Calu3 (cell line): ENCODE measurements around the gene FKBP11. TPM values are rescaled to one million over a fixed set of nuclear protein-coding genes. Genes with fewer than 3 reads are reported as not detected.

Source experiments
- BruUV-seq: library from RNA; stranded (reverse); fragments of 400-500 nt; replicated peaks from 2 replicates; lab custom pipeline; 2021; lab: Mats Ljungman, UMichigan
- CTCF ChIA-PET: fragments of 300-600 bp; sonication (Branson Sonifier 250); formaldehyde crosslinking; loops from one replicate; lab custom pipeline; 2022; ENCODE audit warnings: antibody characterized with exemption; lab: Charles Lee
- DNase-seq: peaks from one replicate; pipeline ENCODE4 v3.0.0; 2022
- H3K27ac Mint-ChIP-seq: one replicate; pipeline ENCODE4 v1.8.0; 2022; ENCODE audit warnings: mixed read lengths; ENCODE audit not compliant: unreplicated experiment
- H3K27me3 Mint-ChIP-seq: one replicate; pipeline ENCODE4 v1.8.0; 2022; ENCODE audit warnings: mixed read lengths; ENCODE audit not compliant: unreplicated experiment
- H3K36me3 Mint-ChIP-seq: one replicate; pipeline ENCODE4 v1.8.0; 2022; ENCODE audit warnings: mild to moderate bottlenecking, moderate library complexity, mixed read lengths; ENCODE audit not compliant: insufficient read depth, unreplicated experiment
- H3K4me1 Mint-ChIP-seq: one replicate; pipeline ENCODE4 v1.8.0; 2022; ENCODE audit warnings: mild to moderate bottlenecking, low read depth, mixed read lengths; ENCODE audit not compliant: unreplicated experiment
- H3K4me3 Mint-ChIP-seq: one replicate; pipeline ENCODE4 v1.8.0; 2022; ENCODE audit warnings: mild to moderate bottlenecking, low read depth, moderate library complexity, mixed read lengths; ENCODE audit not compliant: unreplicated experiment
- H3K9me3 Mint-ChIP-seq: one replicate; pipeline ENCODE4 v1.8.0; 2022; ENCODE audit warnings: low read depth, mixed read lengths; ENCODE audit not compliant: unreplicated experiment
- intact Hi-C: fragments of 100-400 bp; cut with micrococcal nuclease; formaldehyde crosslinking; loops from one replicate; pipeline ENCODE4 v1.10.0; 2022; ENCODE audit not compliant: unreplicated experiment
- total RNA-seq: library from RNA; stranded (reverse); gene quantifications from 2 replicates; pipeline ENCODE4 v1.2.3, GENCODE V29; 2022
- TF ChIP-seq, protein P1 (sequence below): fragments of 200-600 bp; IDR thresholded peaks from one replicate; pipeline ENCODE4 v1.8.0; 2022; ENCODE audit warnings: antibody characterized with exemption; ENCODE audit not compliant: unreplicated experiment

The FKBP11 gene
- total RNA-seq, 1 experiment from 2014 or later, result 21.4 TPM

DNA sequence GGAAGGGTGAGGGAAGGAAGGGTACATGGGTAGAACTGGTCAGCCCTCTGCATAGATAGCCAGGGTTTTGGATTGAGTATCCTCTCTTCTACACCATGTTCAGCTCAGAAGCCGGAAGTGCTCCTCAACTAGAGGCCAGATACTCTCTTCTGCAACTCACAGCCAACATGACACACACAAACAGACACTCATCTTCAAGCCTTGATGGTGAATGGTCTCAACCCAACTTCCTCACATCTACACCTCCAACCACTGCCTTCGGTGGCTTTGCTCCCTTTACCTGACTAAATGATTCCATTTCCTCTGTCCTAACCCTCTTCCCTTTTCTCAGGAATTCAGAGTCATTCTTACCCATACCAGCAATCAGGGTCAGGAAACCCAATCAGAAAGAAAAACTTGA lies 7.6 kb upstream of the FKBP11 start:
- no TSS peak for BruUV-seq
- Mint-ChIP-seq H3K9me3 (no peaks in the 10 kb centered on the region), H3K36me3 (peaks cover 50% of the 10 kb centered on the region), H3K27ac (no peak overlapping the region), H3K27me3 (no peaks in the 10 kb centered on the region), H3K4me3 (no peak overlapping the region), H3K4me1 (no peaks in the 10 kb centered on the region)
- TF ChIP-seq, protein P1, sequence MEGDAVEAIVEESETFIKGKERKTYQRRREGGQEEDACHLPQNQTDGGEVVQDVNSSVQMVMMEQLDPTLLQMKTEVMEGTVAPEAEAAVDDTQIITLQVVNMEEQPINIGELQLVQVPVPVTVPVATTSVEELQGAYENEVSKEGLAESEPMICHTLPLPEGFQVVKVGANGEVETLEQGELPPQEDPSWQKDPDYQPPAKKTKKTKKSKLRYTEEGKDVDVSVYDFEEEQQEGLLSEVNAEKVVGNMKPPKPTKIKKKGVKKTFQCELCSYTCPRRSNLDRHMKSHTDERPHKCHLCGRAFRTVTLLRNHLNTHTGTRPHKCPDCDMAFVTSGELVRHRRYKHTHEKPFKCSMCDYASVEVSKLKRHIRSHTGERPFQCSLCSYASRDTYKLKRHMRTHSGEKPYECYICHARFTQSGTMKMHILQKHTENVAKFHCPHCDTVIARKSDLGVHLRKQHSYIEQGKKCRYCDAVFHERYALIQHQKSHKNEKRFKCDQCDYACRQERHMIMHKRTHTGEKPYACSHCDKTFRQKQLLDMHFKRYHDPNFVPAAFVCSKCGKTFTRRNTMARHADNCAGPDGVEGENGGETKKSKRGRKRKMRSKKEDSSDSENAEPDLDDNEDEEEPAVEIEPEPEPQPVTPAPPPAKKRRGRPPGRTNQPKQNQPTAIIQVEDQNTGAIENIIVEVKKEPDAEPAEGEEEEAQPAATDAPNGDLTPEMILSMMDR, result no peak
- intact Hi-C loops, result no loop called here
- no peak for DNase-seq
- CTCF ChIA-PET, result interaction anchor here (0.7 kb wide), 1 partner anchor 12 kb away, joined by 7 read pairs; no protein-coding TSS in a partner anchor

DNA sequence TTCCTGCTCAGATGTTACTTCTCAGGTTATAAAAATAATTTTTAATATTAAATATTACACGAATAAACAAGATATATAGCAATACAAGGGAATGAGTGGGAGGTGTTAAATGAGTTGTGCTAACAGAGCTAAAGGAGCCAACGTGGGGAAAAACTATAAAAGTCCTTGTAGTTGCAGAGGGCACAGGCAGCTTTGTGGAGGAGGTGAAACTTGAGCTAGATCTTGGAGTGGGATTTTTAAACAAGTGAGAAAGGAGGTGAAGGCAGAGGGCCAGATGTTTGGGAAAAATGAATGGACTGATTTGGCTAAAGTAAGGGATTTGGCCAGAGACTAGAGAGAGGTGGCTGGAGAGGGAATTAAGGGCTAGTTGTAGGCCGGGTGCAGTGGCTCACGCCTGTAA lies 5.2 kb upstream of the FKBP11 start:
- no TSS peak for BruUV-seq
- Mint-ChIP-seq H3K27ac (no peak overlapping the region), H3K9me3 (no peaks in the 10 kb centered on the region), H3K36me3 (peaks cover 67% of the 10 kb centered on the region), H3K27me3 (no peaks in the 10 kb centered on the region), H3K4me3 (no peak overlapping the region), H3K4me1 (no peaks in the 10 kb centered on the region)
- intact Hi-C loops, result no loop called here
- DNase-seq, result no peak
- TF ChIP-seq, protein P1, result no peak
- CTCF ChIA-PET, result no interaction called here

DNA sequence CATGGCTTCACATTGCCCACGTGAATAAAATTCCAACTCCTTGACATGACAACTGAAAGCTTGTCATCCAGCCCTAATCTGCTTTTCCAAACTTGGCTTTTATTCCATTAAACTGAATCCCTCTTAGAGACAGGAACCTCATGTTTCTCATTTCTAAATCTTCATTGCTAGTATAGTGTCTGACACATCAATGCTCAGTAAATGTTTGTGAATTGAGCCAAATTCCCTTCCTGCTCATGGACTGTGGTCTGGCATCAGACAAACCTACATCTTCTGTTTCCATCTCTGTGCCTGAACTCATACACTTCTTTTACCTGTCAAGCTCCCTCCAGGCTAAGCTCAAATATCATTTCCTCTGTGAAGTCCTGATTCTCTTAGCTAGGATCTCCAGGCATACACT lies 4.3 kb upstream of the FKBP11 start:
- TF ChIP-seq, protein P1, result no peak
- Mint-ChIP-seq H3K4me3 (no peak overlapping the region), H3K36me3 (peaks cover 71% of the 10 kb centered on the region), H3K4me1 (no peaks in the 10 kb centered on the region), H3K27ac (peak overlapping the region; percentile 23), H3K9me3 (no peaks in the 10 kb centered on the region), H3K27me3 (no peaks in the 10 kb centered on the region)
- BruUV-seq, result no TSS peak
- no peak for DNase-seq
- intact Hi-C loops, result no loop called here
- CTCF ChIA-PET, result no interaction called here

DNA sequence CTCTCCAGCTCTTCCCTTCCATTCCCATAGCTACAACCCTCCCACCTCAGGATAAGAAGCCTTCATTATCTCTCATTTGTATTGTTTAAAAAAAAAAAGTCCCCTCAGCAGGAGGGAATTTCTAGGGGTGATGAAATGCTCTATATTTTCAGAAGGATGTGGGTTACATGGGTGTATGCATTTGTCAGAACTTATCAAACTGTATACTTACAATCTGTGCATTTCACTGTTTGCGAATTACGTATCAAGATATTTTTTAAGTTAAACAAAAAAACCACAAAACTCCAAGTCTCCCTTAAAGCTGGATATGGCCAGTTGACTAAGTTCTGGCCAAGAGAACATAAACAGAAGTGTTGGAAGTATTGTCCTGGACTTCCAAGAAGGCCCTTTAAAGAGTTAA lies 2.0 kb upstream of the FKBP11 start:
- DNase-seq, result no peak
- BruUV-seq, result no TSS peak
- peaks cover 61% of the 10 kb centered on the region for H3K36me3 Mint-ChIP-seq
- no peaks in the 10 kb centered on the region for H3K4me1 Mint-ChIP-seq
- no peak overlapping the region for H3K27ac Mint-ChIP-seq
- TF ChIP-seq, protein P1, result no peak
- CTCF ChIA-PET, result interaction anchor here (0.7 kb wide), 1 partner anchor 35 kb away, joined by 3 read pairs; no protein-coding TSS in a partner anchor
- intact Hi-C loops, result no loop called here
- H3K9me3 Mint-ChIP-seq, result no peaks in the 10 kb centered on the region
- no peaks in the 10 kb centered on the region for H3K27me3 Mint-ChIP-seq
- no peak overlapping the region for H3K4me3 Mint-ChIP-seq
